ENCODE results near the gene CD300LF.

The CD300LF gene

DNA sequence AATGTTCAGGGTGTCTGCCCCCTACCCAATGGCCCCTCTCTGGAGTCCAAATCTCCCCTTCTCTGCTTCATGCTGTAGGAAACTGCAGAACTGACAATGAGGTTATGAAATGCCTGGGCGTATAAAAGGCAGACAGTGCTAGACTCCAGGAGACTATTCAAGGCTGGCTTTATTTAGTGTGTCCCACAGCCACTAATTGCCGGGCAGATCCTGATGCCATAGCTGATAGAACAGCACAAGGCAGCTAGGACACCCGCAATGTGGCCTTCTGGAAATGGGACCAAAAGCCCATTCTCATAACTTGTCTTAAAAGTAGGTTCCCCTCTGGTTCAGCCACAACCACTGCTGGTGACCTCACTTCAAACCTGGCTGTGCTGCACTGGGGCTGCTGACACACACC, 60.7 kb downstream of the CD300LF start:
- no peak overlapping the region for H2AFZ ChIP-seq (ENCODE audit: low read depth, low read length)
- H3K79me2 ChIP-seq (ENCODE audit: insufficient read depth, low read length) = no peaks in the 10 kb centered on the region
- H3K4me2 ChIP-seq (ENCODE audit: insufficient read depth, low read length) = no peak overlapping the region
- no peaks in the 10 kb centered on the region for H3K4me1 ChIP-seq (ENCODE audit: insufficient read depth, low read length)
- H3K4me3 ChIP-seq (ENCODE audit: low read depth in 1 of 2, low read length in 2 of 2) = no peak overlapping the region
- H3K27ac ChIP-seq (ENCODE audit: low read length) = no peak overlapping the region
- H4K20me1 ChIP-seq (ENCODE audit: insufficient read depth, low read length) = no peaks in the 10 kb centered on the region; the same call in 1 of the 2 replicates
- H3K36me3 ChIP-seq (ENCODE audit: insufficient read depth, low read length) = no peaks in the 10 kb centered on the region
- DNase-seq (no peak), ATAC-seq (ENCODE audit: insufficient read depth, low read depth) (no peak)
- peaks cover 49% of the 10 kb centered on the region for H3K27me3 ChIP-seq (ENCODE audit: insufficient read depth, low read length, poor library complexity)
- no peak overlapping the region for H3K9ac ChIP-seq (ENCODE audit: low read depth, low read length)
- no peaks in the 10 kb centered on the region for H3K9me3 ChIP-seq (ENCODE audit: insufficient read depth, low read length, severe bottlenecking)
- TF ChIP-seq EZH2 (IDR thresholded peaks at IDR 0.05; ENCODE audit: borderline replicate concordance, low read depth, low read length, severe bottlenecking) = no peak
- TF ChIP-seq, protein P1, sequence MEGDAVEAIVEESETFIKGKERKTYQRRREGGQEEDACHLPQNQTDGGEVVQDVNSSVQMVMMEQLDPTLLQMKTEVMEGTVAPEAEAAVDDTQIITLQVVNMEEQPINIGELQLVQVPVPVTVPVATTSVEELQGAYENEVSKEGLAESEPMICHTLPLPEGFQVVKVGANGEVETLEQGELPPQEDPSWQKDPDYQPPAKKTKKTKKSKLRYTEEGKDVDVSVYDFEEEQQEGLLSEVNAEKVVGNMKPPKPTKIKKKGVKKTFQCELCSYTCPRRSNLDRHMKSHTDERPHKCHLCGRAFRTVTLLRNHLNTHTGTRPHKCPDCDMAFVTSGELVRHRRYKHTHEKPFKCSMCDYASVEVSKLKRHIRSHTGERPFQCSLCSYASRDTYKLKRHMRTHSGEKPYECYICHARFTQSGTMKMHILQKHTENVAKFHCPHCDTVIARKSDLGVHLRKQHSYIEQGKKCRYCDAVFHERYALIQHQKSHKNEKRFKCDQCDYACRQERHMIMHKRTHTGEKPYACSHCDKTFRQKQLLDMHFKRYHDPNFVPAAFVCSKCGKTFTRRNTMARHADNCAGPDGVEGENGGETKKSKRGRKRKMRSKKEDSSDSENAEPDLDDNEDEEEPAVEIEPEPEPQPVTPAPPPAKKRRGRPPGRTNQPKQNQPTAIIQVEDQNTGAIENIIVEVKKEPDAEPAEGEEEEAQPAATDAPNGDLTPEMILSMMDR (IDR thresholded peaks at IDR 0.05; ENCODE audit: borderline replicate concordance, extremely low read depth, low read length, poor library complexity, severe bottlenecking) = no peak

DNA sequence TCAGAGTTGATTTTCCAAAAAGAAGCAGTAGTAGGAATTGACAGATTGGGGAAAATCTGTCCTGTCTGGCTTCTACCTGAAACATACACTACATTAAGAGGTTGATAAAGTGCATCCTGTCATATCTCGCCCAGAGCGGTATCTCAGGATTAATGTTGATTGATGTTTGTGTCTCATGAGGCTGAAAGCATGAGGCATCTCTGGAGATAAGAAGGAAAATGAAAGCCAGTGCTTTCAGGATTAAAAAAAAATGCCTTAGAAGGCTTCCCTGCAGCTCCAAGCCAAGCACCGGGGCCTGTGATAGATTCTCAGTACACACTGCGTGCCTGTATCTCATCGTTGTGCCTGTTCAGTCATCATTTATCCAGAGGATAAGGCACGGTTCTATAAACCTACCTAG, 62.8 kb downstream of the CD300LF start:
- H3K27ac ChIP-seq (ENCODE audit: low read length) = no peak overlapping the region
- H3K27me3 ChIP-seq (ENCODE audit: insufficient read depth, low read length, poor library complexity) = peaks cover 46% of the 10 kb centered on the region
- no peaks in the 10 kb centered on the region; the same call in 1 of the 2 replicates for H4K20me1 ChIP-seq (ENCODE audit: insufficient read depth, low read length)
- H3K4me1 ChIP-seq (ENCODE audit: insufficient read depth, low read length) = no peaks in the 10 kb centered on the region
- no peak overlapping the region for H2AFZ ChIP-seq (ENCODE audit: low read depth, low read length)
- H3K4me3 ChIP-seq (ENCODE audit: low read depth in 1 of 2, low read length in 2 of 2) = no peak overlapping the region
- no peak for ATAC-seq (ENCODE audit: insufficient read depth, low read depth)
- no peak overlapping the region for H3K4me2 ChIP-seq (ENCODE audit: insufficient read depth, low read length)
- DNase-seq = no peak
- no peaks in the 10 kb centered on the region for H3K79me2 ChIP-seq (ENCODE audit: insufficient read depth, low read length)
- TF ChIP-seq EZH2 (IDR thresholded peaks at IDR 0.05; ENCODE audit: borderline replicate concordance, low read depth, low read length, severe bottlenecking) = no peak
- TF ChIP-seq, protein P1 (IDR thresholded peaks at IDR 0.05; ENCODE audit: borderline replicate concordance, extremely low read depth, low read length, poor library complexity, severe bottlenecking) = no peak
- H3K9ac ChIP-seq (ENCODE audit: low read depth, low read length) = no peak overlapping the region
- no peaks in the 10 kb centered on the region for H3K9me3 ChIP-seq (ENCODE audit: insufficient read depth, low read length, severe bottlenecking)
- no peaks in the 10 kb centered on the region for H3K36me3 ChIP-seq (ENCODE audit: insufficient read depth, low read length)

DNA sequence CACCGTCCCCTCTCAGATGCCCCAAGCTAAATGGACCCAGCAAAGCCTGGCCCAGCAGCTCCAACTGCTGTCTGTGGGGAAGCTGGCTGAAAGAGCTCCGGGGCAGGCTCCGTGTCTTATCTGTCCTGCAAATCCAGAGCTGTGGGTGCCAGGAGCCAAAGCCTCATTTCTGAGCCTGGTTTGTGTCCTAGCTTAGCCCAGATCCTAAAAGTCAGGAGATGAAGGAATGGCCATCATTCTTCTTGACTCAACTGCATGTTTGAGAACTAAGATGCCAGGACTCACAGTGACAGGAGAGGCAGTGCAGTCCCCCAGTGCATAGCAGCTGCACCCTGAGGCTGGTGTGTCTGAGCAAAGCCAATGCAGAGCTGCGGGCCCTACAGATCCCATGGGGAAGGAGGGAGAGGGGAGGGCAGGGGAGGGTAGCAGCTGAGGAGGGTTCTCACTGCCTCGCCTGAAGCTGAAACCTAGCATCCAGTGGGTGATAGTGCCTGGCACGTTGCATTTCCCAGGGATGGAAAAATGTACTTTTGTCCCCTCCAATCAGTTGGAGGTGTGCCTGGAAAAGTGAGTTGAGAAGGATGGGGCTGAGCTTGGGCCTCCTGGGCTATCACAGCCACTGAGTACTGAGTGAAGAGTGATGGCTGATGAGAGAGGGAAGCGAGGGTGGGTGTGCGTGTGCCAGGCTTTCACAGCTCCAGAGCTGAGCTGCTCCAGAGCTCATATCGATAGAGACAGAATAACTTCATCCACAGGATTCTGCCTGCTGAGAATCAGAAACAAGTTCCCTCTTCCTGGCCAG, 64.7 kb downstream of the CD300LF start:
- Histone ChIP-seq H3K9me3 (ENCODE audit: insufficient read depth, low read length, severe bottlenecking) (no peaks in the 10 kb centered on the region), H3K27me3 (ENCODE audit: insufficient read depth, low read length, poor library complexity) (peaks cover 37% of the 10 kb centered on the region), H4K20me1 (ENCODE audit: insufficient read depth, low read length) (no peaks in the 10 kb centered on the region; the same call in 1 of the 2 replicates), H3K4me1 (ENCODE audit: insufficient read depth, low read length) (no peaks in the 10 kb centered on the region), H3K36me3 (ENCODE audit: insufficient read depth, low read length) (no peaks in the 10 kb centered on the region), H3K27ac (ENCODE audit: low read length) (no peak overlapping the region), H3K79me2 (ENCODE audit: insufficient read depth, low read length) (no peaks in the 10 kb centered on the region), H3K4me2 (ENCODE audit: insufficient read depth, low read length) (no peak overlapping the region), H3K9ac (ENCODE audit: low read depth, low read length) (no peak overlapping the region), H3K4me3 (ENCODE audit: low read depth in 1 of 2, low read length in 2 of 2) (no peak overlapping the region), H2AFZ (ENCODE audit: low read depth, low read length) (no peak overlapping the region)
- ATAC-seq (ENCODE audit: insufficient read depth, low read depth) (no peak), DNase-seq (no peak)
- no peak for TF ChIP-seq EZH2 (IDR thresholded peaks at IDR 0.05; ENCODE audit: borderline replicate concordance, low read depth, low read length, severe bottlenecking)
- TF ChIP-seq, protein P1 (IDR thresholded peaks at IDR 0.05; ENCODE audit: borderline replicate concordance, extremely low read depth, low read length, poor library complexity, severe bottlenecking) = no peak
